NCI-H345 (cell line): ENCODE data around the gene DDX54.
"Not testable (repeated sequence)": the region's sequence is repeated elsewhere in the genome, so short reads cannot be mapped to it uniquely, and the experiment has no call there.

ENCODE experiments used
- DNase-seq: peaks from one replicate; lab custom pipeline; 2025; lab: John Stamatoyannopoulos, UW

The DDX54 gene

DNA sequence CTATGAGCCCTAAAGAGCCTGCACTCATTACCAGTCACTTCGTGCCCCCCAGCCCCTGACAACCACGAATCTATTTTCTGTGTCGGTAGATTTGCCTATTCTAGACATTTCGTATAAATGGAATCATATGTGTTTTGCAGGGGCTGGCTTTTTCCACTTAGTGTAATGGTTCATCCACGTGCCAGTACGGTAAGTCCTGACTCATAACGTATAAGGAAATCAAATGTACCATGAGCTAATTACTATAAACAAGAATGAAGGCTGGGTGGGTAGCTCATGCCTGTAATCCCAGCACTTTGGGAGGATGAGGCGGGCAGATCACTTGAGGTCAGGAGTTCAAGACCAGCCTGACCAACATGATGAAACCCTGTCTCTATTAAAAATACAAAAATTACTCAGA lies 67.6 kb downstream of the DDX54 start:
- DNase-seq: not testable (repeated sequence)

DNA sequence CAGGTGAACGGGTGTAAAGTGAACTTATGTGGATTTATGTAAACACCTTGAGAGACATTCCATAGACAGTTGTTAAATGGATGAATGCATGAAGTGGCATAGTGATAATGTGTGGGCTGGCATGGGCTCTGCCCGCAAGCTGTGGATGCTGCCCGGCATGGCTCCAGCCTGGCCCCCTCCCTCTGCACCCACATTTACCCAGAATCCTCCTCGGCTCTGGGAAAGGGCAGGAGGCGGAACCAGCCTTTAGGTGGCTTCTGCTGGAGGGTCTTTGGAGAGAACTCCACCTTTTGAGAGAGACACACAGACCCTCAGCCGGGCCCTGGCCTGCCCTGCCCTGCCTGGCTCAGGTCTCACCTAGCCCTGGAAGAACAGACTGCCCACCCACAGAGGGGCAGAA lies 68.4 kb downstream of the DDX54 start:
- DNase-seq: peak; percentile 89

DNA sequence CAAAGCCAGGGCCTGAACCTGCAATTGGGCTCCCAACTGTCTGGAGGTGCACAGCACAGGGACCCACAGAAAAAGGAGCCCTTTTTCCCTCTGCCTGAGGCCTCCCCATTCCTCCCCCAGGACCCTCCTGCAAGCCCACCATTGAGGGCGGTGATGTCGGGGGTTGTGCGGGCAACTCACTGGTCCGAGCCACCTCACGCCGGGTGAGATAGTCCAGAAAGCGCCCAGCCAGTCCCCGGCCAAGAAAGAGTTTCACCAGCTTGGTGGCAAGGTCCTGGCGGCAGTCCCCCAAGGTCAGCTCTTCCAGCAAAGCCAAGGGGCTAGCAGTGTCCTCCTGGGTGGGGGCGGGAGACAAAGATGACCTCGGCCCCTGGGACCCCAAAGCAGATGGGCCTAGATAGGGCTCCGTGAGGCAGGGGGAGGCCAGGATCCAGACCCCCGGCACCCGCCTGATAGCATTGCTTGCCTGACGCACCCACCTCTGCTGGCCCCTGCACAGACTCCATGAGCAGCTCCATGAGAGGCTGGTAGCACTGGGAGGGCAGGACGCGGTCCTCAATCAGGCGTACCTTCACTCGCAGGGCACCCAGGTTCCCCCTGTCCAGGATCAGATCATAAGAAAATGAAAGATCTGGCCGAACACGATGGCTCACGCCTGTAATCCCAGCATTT lies 69.7 kb downstream of the DDX54 start:
- DNase-seq: no peak

- DNase-seq: no peak
Observed at GRCh38 chr12:113114447-113115178, 70.7 kb downstream of the DDX54 start.

GRCh38 chr12:113113397-113113796 lies 71.9 kb downstream of the DDX54 start:
- no peak for DNase-seq

- DNase-seq: no peak
Observed at GRCh38 chr12:113112043-113112899, 73.0 kb downstream of the DDX54 start.

DNA sequence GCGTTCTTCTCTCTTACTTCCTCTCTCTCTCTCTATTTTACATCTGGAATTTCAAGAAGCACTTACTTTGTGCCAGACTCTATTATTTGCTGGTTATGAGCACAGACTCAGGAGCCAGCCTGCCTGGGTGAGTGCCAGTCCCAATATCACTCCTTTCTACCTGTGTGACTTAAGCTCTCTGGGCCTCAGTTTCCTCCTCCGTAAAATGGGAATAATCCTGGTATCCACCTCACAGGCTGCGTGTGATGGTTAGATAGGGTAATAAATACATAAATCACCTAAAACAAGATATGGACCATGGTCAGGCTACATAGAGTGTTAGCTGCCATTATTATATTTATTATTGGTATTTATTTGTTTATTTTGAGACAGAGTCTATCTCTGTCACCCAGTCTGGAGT lies 74.0 kb downstream of the DDX54 start:
- DNase-seq: no peak

DNA sequence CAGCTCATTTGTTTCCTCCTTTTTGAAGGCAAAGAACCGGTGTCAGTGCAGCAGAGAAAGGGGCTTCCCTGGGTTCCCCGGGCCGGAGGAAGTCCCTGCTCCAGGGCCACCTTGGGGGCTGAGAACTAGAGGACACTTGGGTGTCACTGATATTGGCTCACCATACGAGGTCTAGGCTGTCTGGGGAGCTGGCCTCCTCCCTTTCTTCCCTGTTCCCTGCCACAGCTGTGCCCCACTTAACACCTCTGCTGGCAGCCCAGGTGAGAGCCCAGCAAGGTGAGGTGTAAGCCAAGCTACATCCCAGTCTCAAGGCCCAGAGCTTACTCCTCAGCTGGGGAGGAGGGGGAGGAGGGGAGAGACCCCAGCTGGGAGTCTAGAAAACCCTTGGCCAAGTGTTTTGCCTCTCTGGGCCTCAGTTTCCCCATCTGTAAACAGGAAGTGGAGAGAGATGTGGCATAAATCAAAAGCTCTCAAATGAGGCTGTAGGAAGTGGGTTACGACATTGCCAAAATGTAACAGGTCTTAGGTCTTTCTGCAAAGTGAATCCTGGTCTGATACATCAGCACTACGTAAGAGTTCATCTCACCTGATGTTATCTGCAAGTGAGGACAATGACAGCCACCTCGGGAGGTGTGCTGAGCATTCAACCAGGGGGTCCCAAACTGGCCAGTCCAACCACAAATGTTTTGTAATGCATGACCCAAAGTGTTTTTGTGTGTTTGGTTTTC lies 75.2 kb downstream of the DDX54 start:
- no peak for DNase-seq

- DNase-seq: no peak
Observed at GRCh38 chr12:113109360-113109759, 75.9 kb downstream of the DDX54 start.

GRCh38 chr12:113108308-113108707 lies 77.0 kb downstream of the DDX54 start:
- no peak for DNase-seq
